Mesenchymal stem cell (in vitro differentiated cells and primary cell): ENCODE results near the gene PNLIP.

ENCODE experiments used
- DNase-seq: peaks from one replicate; pipeline ENCODE4 v3.0.0-alpha.2; 2013
- H2AFZ ChIP-seq: one replicate; pipeline ENCODE4 v1.6.1; 2013; ENCODE audit warnings: low read depth, mild to moderate bottlenecking, control low read depth, inconsistent platforms, low read length, moderate library complexity
- H2AK5ac ChIP-seq: 2 replicates; pipeline ENCODE4 v1.6.1; 2013; ENCODE audit warnings: low read length, moderate library complexity, mild to moderate bottlenecking, inconsistent platforms; ENCODE audit not compliant: severe bottlenecking
- H2BK120ac ChIP-seq: one replicate; pipeline ENCODE4 v1.6.1; 2013; ENCODE audit warnings: low read depth, mild to moderate bottlenecking, inconsistent platforms, low read length, moderate library complexity
- H2BK12ac ChIP-seq, 2 experiments: one replicate each; pipeline ENCODE4 v1.6.1; 2013; ENCODE audit warnings: inconsistent platforms in 2 of 2, low read length in 2 of 2, mild to moderate bottlenecking in 2 of 2, moderate library complexity in 2 of 2, control low read depth in 1 of 2
- H2BK15ac ChIP-seq: one replicate; pipeline ENCODE4 v1.6.1; 2013; ENCODE audit warnings: mild to moderate bottlenecking, low read depth, inconsistent platforms; ENCODE audit not compliant: poor library complexity, severe bottlenecking
- H2BK5ac ChIP-seq: 2 replicates; pipeline ENCODE4 v1.6.1; 2013; ENCODE audit warnings: low read depth, mild to moderate bottlenecking, low read length, control low read depth, inconsistent platforms; ENCODE audit not compliant: poor library complexity, severe bottlenecking
- H3K14ac ChIP-seq, 2 experiments: one replicate each; pipeline ENCODE4 v1.6.1; 2013; ENCODE audit warnings: inconsistent platforms in 2 of 2, low read length in 2 of 2, control low read depth in 1 of 2, mild to moderate bottlenecking in 1 of 2, moderate library complexity in 1 of 2
- H3K18ac ChIP-seq, 2 experiments: one replicate each; pipeline ENCODE4 v1.6.1; 2013; ENCODE audit warnings: inconsistent platforms in 2 of 2, low read length in 2 of 2, control low read depth in 1 of 2, low read depth in 1 of 2, mild to moderate bottlenecking in 1 of 2
- H3K23ac ChIP-seq, 2 experiments: one replicate each; pipeline ENCODE4 v1.6.1; 2013; ENCODE audit warnings: inconsistent platforms in 2 of 2, low read length in 2 of 2, mild to moderate bottlenecking in 2 of 2, moderate library complexity in 2 of 2, control low read depth in 1 of 2
- H3K27ac ChIP-seq: 2 replicates; pipeline ENCODE4 v1.5.1; 2013; ENCODE audit warnings: mild to moderate bottlenecking, moderate library complexity, low read length, control low read depth, inconsistent platforms; ENCODE audit not compliant: poor library complexity, severe bottlenecking
- H3K27me3 ChIP-seq, 2 experiments: 2 replicates each; pipeline versions ENCODE4 v1.6.1 to v1.7.0; 2013; ENCODE audit warnings: low read length in 2 of 2, mild to moderate bottlenecking in 2 of 2, moderate library complexity in 2 of 2, control low read depth in 1 of 2, inconsistent platforms in 1 of 2; ENCODE audit not compliant: control insufficient read depth in 1 of 2, insufficient read depth in 1 of 2
- H3K36me3 ChIP-seq, 2 experiments: 2 replicates each; pipeline versions ENCODE4 v1.6.1 to v1.7.0; 2013; ENCODE audit warnings: low read length in 2 of 2, control low read depth in 1 of 2, inconsistent platforms in 1 of 2, low read depth in 1 of 2, mild to moderate bottlenecking in 1 of 2; ENCODE audit not compliant: insufficient read depth in 2 of 2, control insufficient read depth in 1 of 2
- H3K4ac ChIP-seq, 2 experiments: one replicate each; pipeline ENCODE4 v1.6.1; 2013; ENCODE audit warnings: inconsistent platforms in 2 of 2, low read length in 2 of 2, mild to moderate bottlenecking in 2 of 2, moderate library complexity in 2 of 2, control low read depth in 1 of 2, low read depth in 1 of 2
- H3K4me1 ChIP-seq: 2 replicates; pipeline ENCODE4 v1.6.1; 2013; ENCODE audit warnings: low read depth, low read length, control low read depth; ENCODE audit not compliant: control insufficient read depth, insufficient read depth
- H3K4me2 ChIP-seq: 2 replicates; pipeline ENCODE4 v1.6.1; 2013; ENCODE audit warnings: low read length, mild to moderate bottlenecking, inconsistent platforms; ENCODE audit not compliant: poor library complexity, severe bottlenecking
- H3K4me3 ChIP-seq, 2 experiments: 2 replicates each; pipeline versions ENCODE4 v1.5.1 to v1.7.0; 2013; ENCODE audit warnings: low read length in 2 of 2, mild to moderate bottlenecking in 2 of 2, control low read depth in 1 of 2, low read depth in 1 of 2; ENCODE audit not compliant: insufficient read depth in 1 of 2
- H3K79me1 ChIP-seq: replicated peaks from 2 replicates; pipeline ENCODE4 v1.6.1; 2013; ENCODE audit warnings: mild to moderate bottlenecking, control low read depth, low read length, inconsistent platforms; ENCODE audit not compliant: poor library complexity, severe bottlenecking
- H3K9ac ChIP-seq: 2 replicates; pipeline ENCODE4 v1.7.0; 2013; ENCODE audit warnings: mild to moderate bottlenecking, low read length, moderate library complexity
- H3K9me3 ChIP-seq: 2 replicates; pipeline ENCODE4 v1.7.0; 2013; ENCODE audit warnings: mild to moderate bottlenecking, low read length; ENCODE audit not compliant: control insufficient read depth
- H4K8ac ChIP-seq: one replicate; pipeline ENCODE4 v1.6.1; 2013; ENCODE audit warnings: inconsistent platforms, mild to moderate bottlenecking, low read length, moderate library complexity
- H4K91ac ChIP-seq: one replicate; pipeline ENCODE4 v1.6.1; 2013; ENCODE audit warnings: mild to moderate bottlenecking, low read length, inconsistent platforms
- WGBS: methylation state at CpG from one replicate; pipeline ENCODE4 v1.1.7; 2013; ENCODE audit warnings: mixed read lengths; 5-methylcytosine and 5-hydroxymethylcytosine counted together

The PNLIP gene

GRCh38 chr10:116594525-116595035 lies 48.8 kb downstream of the PNLIP start:
- no peak overlapping the region for H3K27ac ChIP-seq
- H3K36me3 ChIP-seq: no peaks in the 10 kb centered on the region
- H3K23ac ChIP-seq: no peak overlapping the region
- no peak overlapping the region for H2AK5ac ChIP-seq
- no peak overlapping the region for H3K4ac ChIP-seq
- H3K18ac ChIP-seq: no peak overlapping the region
- 80% methylated on average over 3 of the region's 7 CpGs for WGBS
- no peaks in the 10 kb centered on the region for H3K4me1 ChIP-seq
- H2BK5ac ChIP-seq: no peak overlapping the region
- no peaks in the 10 kb centered on the region for H3K79me1 ChIP-seq
- H3K9me3 ChIP-seq: no peaks in the 10 kb centered on the region
- no peak overlapping the region for H3K9ac ChIP-seq
- H4K8ac ChIP-seq: no peak overlapping the region
- H3K27me3 ChIP-seq: peaks cover 8 to 14% of the 10 kb centered on the region in 2 experiments
- H3K4me2 ChIP-seq: no peak overlapping the region
- H2BK15ac ChIP-seq: no peak overlapping the region
- H2BK12ac ChIP-seq: no peak overlapping the region
- no peak for DNase-seq
- H4K91ac ChIP-seq: no peak overlapping the region
- H2BK120ac ChIP-seq: no peak overlapping the region
- H3K14ac ChIP-seq: no peak overlapping the region
- no peak overlapping the region for H3K4me3 ChIP-seq
- H2AFZ ChIP-seq: no peak overlapping the region

GRCh38 chr10:116596062-116596461 lies 50.3 kb downstream of the PNLIP start:
- Histone ChIP-seq H3K9ac (no peak overlapping the region), H3K14ac (no peak overlapping the region), H3K4me2 (no peak overlapping the region), H3K23ac (no peak overlapping the region), H3K4me1 (no peaks in the 10 kb centered on the region), H3K18ac (no peak overlapping the region), H3K27ac (no peak overlapping the region), H3K36me3 (no peaks in the 10 kb centered on the region), H3K9me3 (no peaks in the 10 kb centered on the region), H2AK5ac (no peak overlapping the region), H2BK5ac (no peak overlapping the region), H2BK12ac (no peak overlapping the region), H3K4me3 (no peak overlapping the region), H4K8ac (no peak overlapping the region), H2BK15ac (no peak overlapping the region), H3K27me3 (peaks cover 13 to 18% of the 10 kb centered on the region in 2 experiments), H2BK120ac (no peak overlapping the region), H3K4ac (no peak overlapping the region), H4K91ac (no peak overlapping the region), H3K79me1 (no peaks in the 10 kb centered on the region), H2AFZ (no peak overlapping the region)
- DNase-seq: no peak
- 21% methylated on average over 1 of the region's 2 CpGs for WGBS

GRCh38 chr10:116597543-116597942 lies 51.8 kb downstream of the PNLIP start:
- 68% methylated on average over 5 of the region's 5 CpGs for WGBS
- no peak overlapping the region for H3K27ac ChIP-seq
- no peak overlapping the region for H2BK15ac ChIP-seq
- no peak overlapping the region for H2BK12ac ChIP-seq
- no peak overlapping the region for H3K23ac ChIP-seq
- H3K36me3 ChIP-seq: no peaks in the 10 kb centered on the region
- peaks cover 13 to 18% of the 10 kb centered on the region in 2 experiments for H3K27me3 ChIP-seq
- H2BK5ac ChIP-seq: no peak overlapping the region
- H3K4me3 ChIP-seq: no peak overlapping the region
- H3K4me2 ChIP-seq: no peak overlapping the region
- no peaks in the 10 kb centered on the region for H3K4me1 ChIP-seq
- H3K14ac ChIP-seq: no peak overlapping the region
- H3K9ac ChIP-seq: no peak overlapping the region
- no peak overlapping the region for H4K91ac ChIP-seq
- H4K8ac ChIP-seq: no peak overlapping the region
- no peak overlapping the region for H2AFZ ChIP-seq
- no peak overlapping the region for H2AK5ac ChIP-seq
- no peaks in the 10 kb centered on the region for H3K79me1 ChIP-seq
- DNase-seq: no peak
- H3K9me3 ChIP-seq: no peaks in the 10 kb centered on the region
- no peak overlapping the region for H3K18ac ChIP-seq
- no peak overlapping the region for H2BK120ac ChIP-seq
- H3K4ac ChIP-seq: no peak overlapping the region

GRCh38 chr10:116598329-116598728 lies 52.6 kb downstream of the PNLIP start:
- H3K18ac ChIP-seq: no peak overlapping the region

More at GRCh38 chr10:116598329-116598728, 52.6 kb downstream of the PNLIP start:
- no peak for DNase-seq
- Histone ChIP-seq H3K4me2 (no peak overlapping the region), H3K4ac (no peak overlapping the region), H2AK5ac (no peak overlapping the region), H3K9ac (no peak overlapping the region), H2BK12ac (no peak overlapping the region), H3K27me3 (peaks cover 13 to 18% of the 10 kb centered on the region in 2 experiments), H3K27ac (no peak overlapping the region), H3K4me3 (no peak overlapping the region), H3K79me1 (no peaks in the 10 kb centered on the region), H3K14ac (no peak overlapping the region), H3K23ac (no peak overlapping the region), H4K91ac (no peak overlapping the region), H2BK5ac (no peak overlapping the region), H3K9me3 (no peaks in the 10 kb centered on the region), H4K8ac (no peak overlapping the region), H2AFZ (no peak overlapping the region), H3K36me3 (no peaks in the 10 kb centered on the region), H2BK15ac (no peak overlapping the region), H3K4me1 (no peaks in the 10 kb centered on the region), H2BK120ac (no peak overlapping the region)
